CD4-positive, alpha-beta T cell treated with Interleukin-21 for 1 hour (primary cell): ENCODE results near the gene AHRR.

Source experiments
- DNase-seq: peaks from one replicate; pipeline ENCODE4 v3.0.0-alpha.2; 2020

Gene AHRR

DNA sequence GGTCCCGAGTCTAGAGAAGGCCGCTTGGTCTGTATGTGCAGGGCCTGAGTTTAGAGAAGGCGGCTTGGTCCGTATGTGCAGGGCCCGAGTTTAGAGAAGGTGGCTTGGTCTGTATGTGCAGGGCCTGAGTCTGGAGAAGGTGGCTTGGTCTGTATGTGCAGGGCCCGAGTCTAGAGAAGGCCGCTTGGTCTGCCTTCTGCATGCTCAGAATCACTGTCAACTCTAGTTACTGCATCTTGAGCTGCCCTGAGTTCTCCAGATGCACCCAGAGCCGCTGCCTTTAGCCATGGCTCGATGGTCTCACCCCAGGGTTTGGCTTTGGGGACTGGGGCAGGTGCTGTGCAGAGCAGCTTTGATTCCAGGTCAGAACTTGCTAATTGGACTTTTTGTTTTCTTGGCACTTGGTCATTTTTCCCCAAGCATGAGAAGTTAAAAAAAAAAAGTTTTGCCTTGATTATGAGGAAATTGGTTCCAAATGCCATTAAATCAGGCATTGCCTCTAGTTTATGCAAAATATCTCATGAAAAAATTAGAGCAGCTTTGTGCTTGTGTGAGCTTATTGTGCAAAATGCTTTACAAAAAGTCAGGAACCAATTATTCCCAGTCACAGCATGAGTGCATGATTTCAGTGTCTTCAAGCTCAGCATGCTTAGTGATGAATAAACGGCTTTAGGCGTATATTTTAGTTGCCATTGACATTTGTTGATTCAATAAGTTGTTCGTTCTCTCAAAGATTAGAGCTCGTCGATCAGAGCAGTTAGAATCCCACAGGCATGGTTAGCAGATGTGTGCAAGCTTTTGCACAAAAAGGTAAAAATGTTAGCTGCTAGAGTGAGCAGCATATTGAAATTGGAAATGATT is 96.0 kb downstream of the AHRR start:
- DNase-seq: no peak

DNA sequence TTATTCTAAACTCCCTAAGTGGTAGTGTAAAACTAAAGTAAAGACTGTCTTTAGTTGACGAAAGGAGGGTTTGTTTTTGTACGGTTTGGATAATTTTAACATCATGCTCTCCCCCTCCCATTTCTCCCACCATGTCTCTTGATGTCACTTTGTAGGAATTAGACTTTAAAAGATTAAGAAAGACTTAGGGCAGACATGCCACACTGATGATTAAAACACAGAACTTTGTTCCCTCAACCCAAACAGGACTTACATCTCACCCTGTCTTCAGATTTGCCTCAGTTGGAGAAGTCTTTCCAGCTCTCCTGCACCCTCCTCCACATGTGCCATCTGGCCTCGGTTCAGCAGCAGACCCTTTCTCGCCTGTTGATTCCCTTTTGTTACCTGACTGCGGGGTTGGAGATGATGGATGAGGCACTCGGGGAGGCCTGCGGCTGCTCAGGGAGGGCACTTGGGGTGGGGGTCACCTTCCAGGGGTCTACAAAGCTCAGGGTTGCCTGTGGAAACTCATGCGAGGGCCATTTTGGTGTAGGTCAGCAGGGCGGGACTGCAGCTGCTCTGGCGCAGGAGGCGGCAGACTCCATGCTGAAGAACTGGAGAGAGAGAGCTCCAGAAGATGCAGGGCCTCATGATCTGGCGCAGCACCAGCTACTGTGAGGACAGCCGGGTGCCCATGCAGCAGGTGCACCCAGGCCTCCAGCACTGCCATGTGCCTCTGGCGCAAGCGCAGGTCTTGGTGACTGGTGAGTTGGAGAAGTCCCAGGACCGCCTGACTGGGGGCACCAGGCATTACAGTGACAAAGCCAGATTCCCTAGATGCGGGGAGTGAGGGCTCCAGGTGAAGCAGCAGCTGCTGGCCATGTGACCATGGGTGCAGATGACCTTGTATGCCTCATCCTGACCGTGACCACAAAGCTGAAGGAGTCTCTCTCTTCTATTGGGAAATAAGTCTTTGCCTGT is 96.9 kb downstream of the AHRR start:
- no peak for DNase-seq

DNA sequence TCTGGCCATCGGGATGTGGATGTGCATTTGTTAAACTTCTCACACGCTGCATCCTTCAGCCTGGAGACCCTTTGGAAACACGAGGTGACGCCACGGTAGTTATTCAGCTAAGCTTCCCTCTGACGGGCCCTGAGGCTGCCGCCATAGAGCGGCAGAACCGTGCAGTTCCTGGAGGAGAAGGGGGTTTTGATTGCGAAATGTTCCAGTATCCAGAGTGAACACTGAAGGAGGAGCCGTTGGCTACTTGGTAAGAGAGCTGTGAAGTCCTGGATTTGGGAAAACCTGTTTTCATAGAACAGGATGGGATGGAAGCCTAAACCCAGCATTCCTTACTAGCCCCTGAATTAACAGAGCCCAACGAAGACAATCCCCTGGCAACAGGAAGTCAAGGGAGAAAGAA is 98.5 kb downstream of the AHRR start:
- no peak for DNase-seq

DNA sequence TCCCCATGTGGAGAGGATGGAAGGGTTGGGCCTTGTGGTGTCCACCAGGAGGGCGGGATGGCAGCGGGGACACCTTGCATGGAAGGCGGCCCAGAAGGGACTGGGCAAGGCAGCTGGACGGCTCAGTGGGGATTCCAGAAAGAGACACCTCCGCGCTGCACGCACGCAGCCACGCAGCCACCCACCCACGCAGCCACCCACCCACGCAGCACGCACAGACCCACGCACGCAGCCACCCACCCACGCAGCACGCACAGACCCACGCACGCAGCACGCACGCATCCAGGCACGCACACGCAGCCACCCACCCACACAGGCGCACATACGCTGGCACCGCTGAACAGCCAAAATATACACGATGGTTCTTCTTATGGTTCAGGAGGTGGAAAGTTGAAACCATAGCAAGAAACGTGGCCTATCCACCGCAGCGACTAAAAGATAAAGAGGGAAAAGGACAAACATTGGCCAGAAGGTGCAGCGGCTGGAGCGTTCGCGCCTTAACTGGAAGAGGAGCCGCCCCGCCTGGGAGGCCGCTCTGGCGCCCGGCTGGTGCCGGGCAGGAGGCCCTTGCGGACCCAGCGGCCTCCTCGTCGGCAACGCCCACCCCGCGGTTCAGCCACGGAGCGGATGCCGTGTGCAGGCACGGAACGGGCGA is 99.2 kb downstream of the AHRR start:
- DNase-seq: no peak

DNA sequence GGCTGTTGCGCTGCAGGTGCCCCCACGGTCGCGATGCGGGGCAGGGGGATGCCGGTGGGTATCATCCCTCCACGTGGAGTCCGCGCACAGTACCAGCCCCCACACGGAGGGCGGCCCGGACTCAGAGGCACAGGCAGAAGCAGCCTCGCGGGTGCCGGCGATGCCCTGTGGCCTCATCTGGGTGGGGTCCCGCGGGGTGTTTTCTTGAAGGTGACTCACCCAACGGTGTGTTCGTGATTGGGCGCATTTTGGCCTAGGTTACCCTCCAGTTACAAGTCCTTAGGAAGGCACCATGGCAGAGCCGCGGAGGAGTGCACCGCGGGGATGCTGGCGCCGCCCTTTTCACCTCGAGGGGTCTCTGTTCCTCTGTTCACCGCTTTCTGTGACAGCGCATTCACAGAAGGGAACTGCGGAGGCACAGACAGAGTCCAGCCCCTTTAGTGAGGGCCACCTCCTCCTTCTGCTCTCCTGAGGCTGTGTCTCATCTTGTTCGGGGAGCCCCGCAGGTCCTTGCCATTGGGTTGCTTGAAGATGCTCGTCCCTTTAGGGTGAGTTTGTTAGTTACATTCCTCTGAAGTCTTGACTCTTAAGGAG is 99.9 kb downstream of the AHRR start:
- no peak for DNase-seq

DNA sequence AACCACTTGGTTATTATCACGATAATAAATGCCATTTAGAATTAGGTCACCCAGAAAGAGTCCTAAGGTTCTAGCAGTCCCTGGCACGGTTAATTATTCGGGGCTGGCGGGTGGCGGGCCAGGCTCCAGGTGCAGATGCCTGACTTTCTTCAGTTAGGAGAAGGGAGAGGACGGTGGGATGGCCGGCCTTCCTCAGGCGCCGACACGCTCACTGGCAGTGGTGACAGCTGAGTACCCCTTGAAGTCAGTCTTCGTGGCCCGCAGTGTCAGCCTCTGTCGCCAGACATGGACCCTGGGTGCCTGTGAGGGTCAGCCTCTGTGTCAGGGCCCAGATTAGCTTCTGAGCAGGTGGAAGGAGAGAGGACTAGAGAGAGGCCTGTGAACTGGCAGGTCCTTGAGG is 100.4 kb downstream of the AHRR start:
- no peak for DNase-seq

DNA sequence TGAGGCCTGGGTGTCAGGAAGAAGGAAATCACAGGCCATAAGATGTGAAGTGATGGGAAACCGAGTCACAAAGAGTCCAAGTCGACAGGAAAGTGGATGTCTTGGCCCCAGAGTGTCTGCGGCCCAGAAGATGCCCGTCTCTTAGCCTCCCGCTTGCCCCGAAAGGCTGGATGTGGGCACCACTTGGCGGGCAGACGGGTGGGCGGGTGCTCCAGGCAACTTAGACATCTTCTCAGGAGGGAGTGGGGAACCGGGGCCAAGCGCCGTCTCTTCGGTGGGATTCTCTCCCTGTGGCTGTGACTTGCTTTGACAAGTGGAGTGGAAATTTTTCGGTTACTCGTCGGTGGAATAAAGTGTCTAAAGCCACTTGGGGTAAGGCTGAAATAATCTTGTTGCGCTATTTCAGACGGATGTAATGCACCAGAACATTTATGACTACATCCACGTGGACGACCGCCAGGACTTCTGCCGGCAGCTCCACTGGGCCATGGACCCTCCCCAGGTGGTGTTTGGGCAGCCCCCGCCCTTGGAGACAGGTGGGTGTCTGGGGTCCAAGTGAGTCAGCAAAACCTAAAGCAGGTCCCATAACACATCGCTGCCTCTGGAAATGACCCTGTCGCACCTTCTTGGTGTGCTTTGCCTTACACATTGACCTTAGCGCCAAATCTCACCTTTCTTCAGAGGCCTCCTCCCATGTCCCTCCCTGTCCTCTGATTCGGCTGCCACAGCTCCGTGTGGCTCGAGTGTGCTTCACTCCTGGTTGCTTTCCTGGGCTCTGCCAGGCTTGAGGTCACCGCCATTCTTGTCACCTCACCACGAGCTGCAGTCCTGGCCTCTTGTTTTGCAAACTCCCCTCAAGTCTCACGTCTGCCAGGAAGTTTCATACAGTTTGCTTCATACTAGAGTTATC is 101.1 kb downstream of the AHRR start:
- DNase-seq: no peak

DNA sequence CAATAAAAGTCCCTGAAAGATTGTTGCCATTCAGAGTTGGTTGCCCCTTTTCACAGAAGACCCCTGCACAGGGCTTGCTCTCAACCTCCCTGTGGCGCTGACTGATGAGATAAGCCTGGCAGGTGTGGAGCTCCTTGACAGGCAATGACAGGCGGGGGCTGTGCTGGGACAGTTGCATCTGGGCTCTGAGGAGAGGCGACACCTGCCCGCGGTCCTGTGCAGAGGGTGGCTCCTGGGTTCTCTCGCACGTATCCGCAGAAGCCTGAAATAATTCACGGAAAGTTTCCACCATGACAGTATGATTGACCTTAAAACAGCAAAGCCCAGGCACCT is 101.7 kb downstream of the AHRR start:
- no peak for DNase-seq

DNA sequence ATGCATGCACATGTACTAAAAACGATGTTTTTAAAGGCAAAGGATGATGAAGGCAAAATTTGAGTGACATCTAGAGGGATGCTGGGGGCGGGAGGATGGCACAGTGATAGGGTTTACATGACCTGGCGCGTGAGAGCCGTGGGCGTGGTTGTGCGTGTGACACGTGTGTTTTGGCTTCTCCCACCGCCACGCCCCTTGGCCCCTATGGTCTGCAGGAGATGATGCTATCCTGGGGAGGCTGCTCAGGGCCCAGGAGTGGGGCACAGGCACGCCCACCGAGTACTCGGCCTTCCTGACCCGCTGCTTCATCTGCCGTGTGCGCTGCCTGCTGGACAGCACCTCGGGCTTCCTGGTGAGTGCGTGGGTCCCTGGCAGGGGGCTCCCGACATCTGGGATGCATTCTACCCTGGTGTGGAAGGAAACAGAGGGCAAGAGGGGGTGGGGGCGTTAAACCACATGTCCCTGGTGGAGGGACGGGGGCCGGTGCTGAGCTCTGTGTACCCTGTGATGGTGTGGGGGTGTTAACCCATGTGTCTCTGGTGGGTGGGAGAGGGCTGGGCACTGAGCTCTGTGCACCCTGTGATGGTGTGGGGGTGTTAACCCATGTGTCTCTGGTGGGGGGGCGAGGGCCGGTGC is 102.2 kb downstream of the AHRR start:
- DNase-seq: no peak

DNA sequence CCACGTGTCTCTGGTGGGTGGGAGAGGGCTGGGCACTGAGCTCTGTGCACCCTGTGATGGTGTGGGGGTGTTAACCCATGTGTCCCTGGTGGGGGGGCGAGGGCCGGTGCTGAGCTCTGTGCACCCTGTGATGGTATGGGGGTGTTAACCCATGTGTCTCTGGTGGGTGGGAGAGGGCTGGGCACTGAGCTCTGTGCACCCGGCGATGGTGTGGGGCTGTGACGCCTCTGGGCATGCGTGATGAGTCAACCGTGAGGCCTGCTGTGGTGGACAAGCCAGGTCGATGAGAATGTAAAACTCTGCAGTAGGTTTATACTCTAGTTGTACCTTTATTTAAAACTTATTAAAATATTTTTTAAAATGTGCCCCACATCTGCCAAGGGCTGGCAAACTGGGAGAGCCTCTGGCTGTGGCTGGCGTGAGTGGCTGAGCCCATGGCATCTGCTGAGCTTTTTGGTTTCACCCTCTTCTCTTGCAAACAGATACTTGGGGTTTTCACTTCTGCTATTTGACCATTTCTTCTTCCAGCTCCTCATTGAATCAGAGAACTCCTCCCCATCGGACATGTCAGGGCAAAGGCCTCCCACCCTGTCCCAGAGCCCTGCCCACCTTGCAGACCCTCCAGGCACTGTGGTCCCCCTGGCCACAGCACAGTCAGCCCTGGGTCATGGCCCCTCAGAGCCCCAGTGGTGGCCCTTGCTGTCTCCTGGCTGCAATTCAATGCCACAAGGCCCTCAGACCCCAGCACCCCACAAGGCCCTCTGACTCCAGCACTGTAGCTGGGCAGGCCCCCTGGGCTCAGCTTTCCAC is 103.0 kb downstream of the AHRR start:
- no peak for DNase-seq

DNA sequence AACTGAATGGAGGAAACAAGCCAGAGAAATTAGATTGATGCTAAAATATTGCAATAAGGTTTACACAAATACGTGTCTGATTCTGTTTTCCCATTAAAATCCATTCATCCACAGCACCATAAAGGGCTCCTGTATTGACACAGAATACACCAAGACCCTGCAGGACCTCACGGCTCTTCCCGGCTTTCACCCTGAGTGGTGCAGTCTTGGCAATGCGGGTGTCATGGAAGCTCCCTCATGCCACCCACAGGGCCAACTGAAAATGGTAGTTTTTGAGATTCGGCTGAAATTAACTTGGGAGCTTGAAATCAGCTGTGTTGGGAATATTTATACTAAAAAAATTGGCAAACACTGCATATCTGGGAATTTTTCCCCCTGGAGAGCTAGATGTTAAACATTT is 104.2 kb downstream of the AHRR start:
- DNase-seq: peak; percentile 11

DNA sequence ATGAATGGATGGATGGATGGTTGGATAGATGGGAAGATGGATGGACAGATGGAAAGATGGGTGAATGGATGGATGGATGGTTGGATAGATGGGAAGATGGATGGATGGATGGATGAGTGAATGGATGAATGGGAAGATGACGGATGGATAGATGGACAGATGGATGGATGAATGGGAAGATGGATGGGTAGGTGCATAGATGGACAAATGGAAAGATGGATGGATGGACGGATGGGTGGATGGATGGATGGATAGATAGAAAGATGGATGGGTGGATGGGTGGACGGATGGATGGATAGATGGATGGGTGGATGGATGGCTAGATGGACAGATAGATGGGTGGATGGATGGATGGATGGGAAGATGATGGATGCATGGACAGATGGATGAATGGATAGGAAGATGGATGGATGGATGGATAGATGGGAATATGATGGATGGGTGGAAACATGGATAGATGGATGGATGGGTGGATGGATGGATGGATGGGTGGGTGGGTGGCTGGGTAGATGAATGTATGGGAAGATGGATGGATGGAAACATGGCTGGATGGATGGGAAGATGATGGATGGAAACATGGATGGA is 105.0 kb downstream of the AHRR start:
- no peak for DNase-seq

DNA sequence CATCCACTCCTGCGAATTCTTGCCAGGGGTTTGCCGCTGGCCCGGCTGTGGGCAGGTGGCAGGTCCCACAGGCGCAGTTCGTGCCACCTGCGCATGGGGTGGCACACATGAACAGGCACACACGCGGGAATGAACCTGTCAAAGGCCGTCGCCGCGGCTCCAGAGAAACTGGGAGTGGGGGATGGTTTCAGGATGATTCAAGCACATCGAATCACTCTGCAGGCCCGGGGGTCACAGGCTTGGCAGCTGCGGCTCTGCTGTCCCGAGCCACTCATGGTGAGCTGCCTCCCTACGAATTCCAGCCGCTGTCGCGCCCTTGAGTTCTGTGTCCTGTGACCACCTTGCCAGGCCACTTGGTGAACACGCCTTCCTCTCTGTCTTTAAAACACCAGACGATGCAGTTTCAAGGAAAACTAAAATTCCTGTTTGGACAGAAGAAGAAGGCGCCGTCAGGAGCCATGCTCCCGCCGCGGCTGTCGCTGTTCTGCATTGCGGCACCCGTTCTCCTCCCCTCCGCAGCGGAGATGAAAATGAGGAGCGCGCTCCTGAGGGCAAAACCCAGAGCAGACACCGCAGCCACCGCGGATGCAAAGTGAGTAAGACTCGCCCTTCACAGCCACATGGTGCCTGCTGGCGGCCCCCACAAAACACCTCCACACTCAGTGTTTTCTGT is 106.0 kb downstream of the AHRR start:
- no peak for DNase-seq

DNA sequence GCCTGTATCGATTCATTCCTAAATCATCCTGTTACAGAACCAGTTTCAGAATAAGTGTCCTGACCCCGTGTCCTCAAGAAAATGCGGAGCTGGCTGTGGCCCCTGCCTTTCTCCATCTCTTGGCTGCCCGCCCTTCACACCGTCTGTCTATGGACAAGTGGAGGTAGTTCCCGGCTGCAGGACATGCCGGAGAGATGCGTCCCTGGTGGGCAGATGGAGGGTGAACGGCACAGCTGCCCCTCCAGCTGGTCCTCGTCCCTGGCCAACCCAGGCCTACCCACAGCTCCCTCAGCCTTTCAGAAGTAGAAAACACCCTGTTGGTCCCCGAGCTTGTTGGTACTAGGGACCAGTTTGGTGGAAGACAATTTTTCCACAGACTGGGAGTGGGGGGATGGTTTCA is 106.7 kb downstream of the AHRR start:
- no peak for DNase-seq

DNA sequence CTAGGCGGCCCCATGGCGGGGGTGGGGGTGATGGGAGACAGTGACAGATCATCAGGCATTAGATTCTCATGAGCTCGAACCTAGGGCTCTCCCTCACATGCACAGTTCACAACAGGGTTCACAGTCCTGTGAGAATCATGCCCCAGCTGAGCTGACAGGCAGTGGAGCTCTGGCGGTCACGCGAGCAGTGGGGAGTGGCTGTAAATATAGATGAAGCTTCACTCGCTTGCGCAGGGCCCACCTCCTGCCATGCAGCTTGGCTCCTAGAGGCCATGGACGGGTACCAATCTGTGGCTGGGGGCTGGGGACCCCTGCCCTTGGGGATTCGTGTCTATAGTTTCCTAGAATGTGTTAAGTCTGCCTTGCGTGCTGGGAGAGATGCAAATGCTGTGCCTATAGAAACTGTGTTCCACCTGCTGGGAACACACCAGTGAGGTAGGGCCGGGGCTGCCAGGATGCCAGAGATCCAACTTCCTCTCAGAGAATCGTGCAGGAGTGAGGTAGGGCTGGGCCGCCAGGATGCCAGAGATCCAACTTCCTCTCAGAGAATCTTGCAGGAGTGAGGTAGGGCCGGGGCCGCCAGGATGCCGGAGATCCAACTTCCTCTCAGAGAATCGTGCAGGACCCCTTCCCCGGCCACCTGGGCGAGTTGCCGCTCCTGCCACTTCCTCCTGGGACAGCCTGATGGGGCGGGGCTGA is 107.4 kb downstream of the AHRR start:
- DNase-seq: no peak

DNA sequence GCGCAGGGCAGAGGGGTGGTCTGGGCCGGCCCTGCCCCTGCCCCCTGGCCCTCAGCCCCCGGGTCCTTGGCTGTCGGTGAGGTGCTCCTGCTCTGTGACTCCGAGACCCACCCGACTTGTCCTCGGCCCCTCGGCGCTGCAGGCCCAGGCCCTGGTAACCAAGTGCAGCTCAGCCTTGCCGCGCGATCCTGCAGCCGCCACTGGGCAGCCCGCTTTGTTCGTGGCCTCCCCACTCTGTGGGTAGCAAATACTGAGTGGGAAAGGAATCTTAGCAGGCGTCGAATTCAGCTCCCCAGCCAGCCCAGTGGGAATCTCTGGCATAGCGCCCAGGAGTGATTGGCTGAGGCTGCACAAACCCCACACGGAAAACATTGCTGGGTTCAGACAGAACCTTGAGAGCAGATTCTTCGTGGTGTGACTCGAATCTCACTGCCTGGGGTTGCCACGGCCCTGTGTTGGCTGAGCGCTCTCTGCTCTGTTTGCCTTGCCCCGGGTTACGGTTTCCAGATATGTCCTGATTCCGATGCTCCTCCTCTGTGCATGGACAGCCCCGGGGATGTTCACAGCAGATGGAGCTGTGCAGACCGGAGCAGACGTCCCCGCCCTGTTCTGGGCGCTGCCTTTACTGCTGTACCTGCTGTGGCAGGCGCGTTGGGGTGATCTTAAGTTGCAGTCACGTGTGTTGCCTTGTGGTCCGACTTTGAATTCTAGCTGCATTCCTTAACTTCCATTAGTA is 108.1 kb downstream of the AHRR start:
- DNase-seq: no peak

DNA sequence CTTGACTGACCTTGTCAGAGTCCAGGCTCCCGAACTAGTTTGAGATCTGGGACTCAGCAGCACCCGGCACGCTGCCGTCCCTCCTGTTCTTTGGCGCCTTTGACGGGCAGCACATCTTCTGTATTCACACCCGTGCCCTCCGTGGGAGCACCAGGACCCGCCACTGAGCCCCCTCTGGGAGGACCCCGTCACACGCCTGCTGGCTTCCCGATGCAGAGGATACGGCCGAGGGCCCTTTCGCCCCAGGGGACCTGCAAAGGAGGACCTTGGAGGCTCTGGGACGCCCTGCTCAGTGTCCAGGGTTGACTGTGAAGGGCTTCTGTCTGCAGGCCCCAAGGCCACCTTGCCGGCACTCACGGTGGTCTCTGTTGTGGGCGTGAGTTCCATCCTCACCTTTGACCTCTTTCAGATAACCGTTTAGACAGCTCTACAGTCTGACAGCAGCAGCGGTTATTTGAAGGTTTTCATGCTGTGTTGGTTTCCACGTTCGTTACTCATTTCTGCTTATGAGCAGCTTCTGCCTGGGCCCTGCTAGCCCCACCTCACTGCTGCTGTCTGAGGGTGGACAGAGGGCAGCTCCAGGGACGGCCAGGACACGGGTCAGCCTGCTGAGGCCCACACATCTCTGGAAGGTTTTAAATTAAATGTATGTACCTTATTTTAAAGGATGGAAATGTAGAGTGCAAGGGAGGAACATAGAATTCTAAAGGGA is 108.9 kb downstream of the AHRR start:
- no peak for DNase-seq
